Heart left ventricle (tissue), 13 donors: Measurements from ENCODE around the gene P2RY1.

Source experiments
- CTCF ChIP-seq, 12 donors: fragments of 200-600 bp; sonication (generic) in 4 of 12; IDR thresholded peaks; one replicate each; pipeline versions ENCODE4 v1.5.0 to v1.8.0; 2018 to 2022; ENCODE audit warnings: antibody characterized with exemption in 12 of 12, mild to moderate bottlenecking in 5 of 12
- POLR2A ChIP-seq, 2 donors: fragments of 450-650 bp; IDR thresholded peaks; one replicate each; pipeline ENCODE4 v1.6.1; 2017; ENCODE audit warnings: antibody characterized with exemption in 2 of 2, mild to moderate bottlenecking in 2 of 2, moderate library complexity in 2 of 2
- donor health status: ischemic (EF 13 %, LVEDD 7.1; RV severe dilation, severe dysfunction).
- donor health status: DM: no; HTN: yes; CAD: no.
- donor health status: DM: no; HTN: no; CAD: no.
- donor health status: ischemic (EF 25% LVEDD 6.9; RV normal size, moderate dysfunction).
- donor health status: ischemic (EF 25% LVEDD 5.7; RV mildly dilated, moderate dysfunction).
- donor health status: ischemic (EF 35%, LVEDD 5.7; RV mildly dilated, moderate dysfunction).
- donor health status: nonischemic (EF 11% LVEDD 7.7; RV severe dilation, severe dysfunction).
- donor health status: DM: yes; HTN: yes; CAD: no.
- donor health status: PGD.
- donor health status: ischemic (EF 29% LVEDD 5.4; RV normal size, mild dysfunction).
- donor health status: nonischemic (EF 23%, LVEDD 6.1; RV moderate dilation, normal function).

- TF ChIP-seq CTCF (IDR thresholded peaks at IDR 0.05) (no peak), POLR2A (IDR thresholded peaks at IDR 0.05) (no peak)
Observed at GRCh38 chr3:152823173-152823572, 11.8 kb upstream of the P2RY1 start.
